CD4-positive, CD25-positive, alpha-beta regulatory T cell (primary cell): ENCODE data around the gene FYB2. TPM values are rescaled to one million over a fixed set of nuclear protein-coding genes. Genes with fewer than 3 reads are reported as not detected.
A peak's percentile ranks its signal among the peaks of the same experiment; 100 is the strongest.

Experiments
- ATAC-seq, 2 donors: fragments of 150-1000 bp; cut with Tn5 transposase; one replicate each; pipeline ENCODE4 v1.10.0; 2021; ENCODE audit warnings: low read depth in 2 of 2, moderate number of reproducible peaks in 2 of 2, moderate library complexity in 1 of 2
- DNase-seq, 3 donors: peaks; one replicate each; pipeline versions ENCODE4 v3.0.0 to v3.0.0-alpha.2; 2012 to 2022; ENCODE audit warnings: mixed read lengths in 1 of 3
- H3K27ac ChIP-seq: one replicate; pipeline ENCODE4 v1.7.0; 2013; ENCODE audit warnings: mild to moderate bottlenecking, low read length; ENCODE audit not compliant: insufficient read depth, poor library complexity, severe bottlenecking
- H3K27me3 ChIP-seq: one replicate; pipeline ENCODE4 v1.7.0; 2013; ENCODE audit warnings: low read length; ENCODE audit not compliant: control insufficient read depth, insufficient read depth
- H3K36me3 ChIP-seq: one replicate; pipeline ENCODE4 v1.7.0; 2013; ENCODE audit warnings: mild to moderate bottlenecking, low read length, moderate library complexity; ENCODE audit not compliant: control insufficient read depth, insufficient read depth
- H3K4me1 ChIP-seq: 2 replicates; pipeline ENCODE4 v1.7.0; 2013; ENCODE audit warnings: mild to moderate bottlenecking, low read length; ENCODE audit not compliant: insufficient read depth, control insufficient read depth, poor library complexity, severe bottlenecking
- H3K4me3 ChIP-seq: one replicate; pipeline ENCODE4 v1.7.0; 2013; ENCODE audit warnings: low read depth, mild to moderate bottlenecking, low read length, moderate library complexity
- H3K9me3 ChIP-seq, 2 experiments: 1 replicate in 1 of 2; 2 replicates in 1 of 2; pipeline ENCODE4 v1.7.0; 2013; ENCODE audit warnings: low read length in 2 of 2, mild to moderate bottlenecking in 1 of 2, moderate library complexity in 1 of 2; ENCODE audit not compliant: control insufficient read depth in 2 of 2
- H3K27ac Mint-ChIP-seq, 3 donors: one replicate each; pipeline ENCODE4 v1.8.0; 2020 to 2022; ENCODE audit warnings: mild to moderate bottlenecking in 3 of 3, mixed read lengths in 3 of 3, moderate library complexity in 2 of 3
- H3K27me3 Mint-ChIP-seq: one replicate; pipeline ENCODE4 v1.8.0; 2022; ENCODE audit warnings: mild to moderate bottlenecking, mixed read lengths
- H3K36me3 Mint-ChIP-seq: one replicate; pipeline ENCODE4 v1.8.0; 2020; ENCODE audit warnings: mixed read lengths
- H3K4me1 Mint-ChIP-seq, 4 donors: one replicate each; pipeline ENCODE4 v1.8.0; 2020 to 2022; ENCODE audit warnings: mixed read lengths in 4 of 4, mild to moderate bottlenecking in 1 of 4
- H3K4me3 Mint-ChIP-seq, 4 donors: one replicate each; pipeline ENCODE4 v1.8.0; 2020 to 2022; ENCODE audit warnings: mild to moderate bottlenecking in 4 of 4, mixed read lengths in 4 of 4, moderate library complexity in 3 of 4
- H3K9me3 Mint-ChIP-seq, 7 donors: one replicate each; pipeline ENCODE4 v1.8.0; 2020 to 2022; ENCODE audit warnings: mixed read lengths in 7 of 7, mild to moderate bottlenecking in 3 of 7, moderate library complexity in 2 of 7
- polyA plus RNA-seq, 4 donors: library from polyadenylated mRNA; unstranded; fragments of 300-500 nt; fragmentation: Illumina TruSeq; gene quantifications; one replicate each; pipeline ENCODE4 v1.2.3, GENCODE V29; 2021
- total RNA-seq: library from RNA; stranded (reverse); gene quantifications from one replicate; pipeline ENCODE4 v1.2.3, GENCODE V29; 2022

FYB2 gene
- total and polyA plus RNA-seq, 5 donors from 2014 or later, result not detected

DNA sequence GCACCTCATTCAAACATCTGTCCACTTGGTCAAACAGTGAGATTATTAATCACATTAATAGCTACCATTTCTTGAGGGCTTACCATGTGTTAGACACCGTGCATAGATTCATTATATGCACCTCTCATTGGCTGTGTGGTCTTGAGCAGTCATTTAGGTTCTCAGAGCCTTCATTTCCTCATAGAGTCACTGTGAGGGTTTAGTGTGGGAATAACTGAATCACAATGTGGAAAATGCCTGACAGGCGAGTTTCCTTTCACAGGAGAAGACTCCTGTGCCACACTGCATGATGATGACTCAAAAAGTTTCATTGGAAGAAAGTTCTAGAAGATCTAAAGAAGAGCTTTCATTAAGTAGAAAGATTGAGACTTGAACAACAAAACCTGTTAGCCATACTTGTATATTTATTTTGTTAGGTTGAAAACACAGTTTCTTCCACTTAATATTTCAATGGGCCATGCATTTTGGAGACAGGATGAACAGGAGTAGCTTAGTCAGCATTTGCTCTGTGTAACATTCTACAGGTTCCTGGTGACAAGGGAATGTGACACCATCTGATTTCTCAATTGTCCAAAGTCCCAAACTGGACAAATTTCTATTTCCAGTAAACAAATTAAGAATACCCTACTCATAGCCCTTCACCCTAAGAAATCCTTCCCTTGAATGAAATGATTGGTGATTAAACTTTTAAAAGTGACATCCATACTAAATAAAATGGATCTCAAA is 45.7 kb downstream of the FYB2 start:
- Histone ChIP-seq H3K4me3 (no peak overlapping the region), H3K27ac (no peak overlapping the region), H3K4me1 (no peaks in the 10 kb centered on the region), H3K36me3 (no peaks in the 10 kb centered on the region), H3K27me3 (no peaks in the 10 kb centered on the region), H3K9me3 (no peaks in the 10 kb centered on the region)
- no peak overlapping the region for H3K27ac Mint-ChIP-seq
- H3K4me3 Mint-ChIP-seq, result peak overlapping the region in 2 of 4 donors; percentile 33 to 39
- no peaks in the 10 kb centered on the region for H3K27me3 Mint-ChIP-seq
- peaks cover 0 to 10% (median 6%) of the 10 kb centered on the region in 4 donors for H3K4me1 Mint-ChIP-seq
- no peak for DNase-seq
- ATAC-seq, result no peak
- no peaks in the 10 kb centered on the region for H3K36me3 Mint-ChIP-seq
- peaks cover 0 to 6% (median 0%) of the 10 kb centered on the region in 7 donors for H3K9me3 Mint-ChIP-seq

GRCh38 chr1:56771717-56772116 is 47.5 kb downstream of the FYB2 start:
- Mint-ChIP-seq H3K9me3 (peaks cover 0 to 6% (median 0%) of the 10 kb centered on the region in 7 donors), H3K4me1 (peaks cover 0 to 10% (median 6%) of the 10 kb centered on the region in 4 donors), H3K27me3 (no peaks in the 10 kb centered on the region), H3K36me3 (no peaks in the 10 kb centered on the region), H3K27ac (no peak overlapping the region), H3K4me3 (no peak overlapping the region)
- Histone ChIP-seq H3K27ac (no peak overlapping the region), H3K27me3 (no peaks in the 10 kb centered on the region), H3K4me3 (no peak overlapping the region), H3K9me3 (no peaks in the 10 kb centered on the region), H3K36me3 (no peaks in the 10 kb centered on the region), H3K4me1 (no peaks in the 10 kb centered on the region)
- DNase-seq, result no peak
- ATAC-seq, result no peak

DNA sequence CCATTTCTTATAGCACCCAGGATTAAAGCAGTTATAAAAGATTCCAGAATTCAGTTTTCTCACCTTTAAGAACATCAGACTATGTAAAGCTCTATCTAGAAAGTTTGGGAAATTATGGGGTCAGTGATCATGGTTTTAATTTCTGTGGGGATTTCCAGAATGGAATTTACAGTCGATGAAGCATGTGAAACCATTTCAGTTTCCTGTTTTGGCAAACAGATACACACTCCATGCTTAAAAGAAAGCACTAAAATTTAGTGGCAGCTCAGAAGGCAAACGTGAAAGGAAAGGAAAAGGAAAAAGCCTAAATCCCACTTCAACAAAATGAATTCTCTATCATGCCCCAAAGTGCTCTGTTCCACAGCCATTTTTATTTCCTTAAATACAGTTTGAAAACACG is 60.4 kb downstream of the FYB2 start:
- Mint-ChIP-seq H3K9me3 (peaks cover 0 to 1% (median 0%) of the 10 kb centered on the region in 7 donors), H3K4me3 (no peak overlapping the region), H3K36me3 (no peaks in the 10 kb centered on the region), H3K27me3 (no peaks in the 10 kb centered on the region), H3K27ac (no peak overlapping the region), H3K4me1 (no peaks in the 10 kb centered on the region)
- H3K4me1 ChIP-seq, result no peaks in the 10 kb centered on the region
- H3K27me3 ChIP-seq, result no peaks in the 10 kb centered on the region
- DNase-seq, result no peak
- ATAC-seq, result no peak
- H3K4me3 ChIP-seq, result no peak overlapping the region
- no peaks in the 10 kb centered on the region for H3K36me3 ChIP-seq
- H3K27ac ChIP-seq, result no peak overlapping the region
- H3K9me3 ChIP-seq, result no peaks in the 10 kb centered on the region

- Histone ChIP-seq H3K4me1 (no peaks in the 10 kb centered on the region), H3K27me3 (no peaks in the 10 kb centered on the region), H3K27ac (no peak overlapping the region), H3K36me3 (no peaks in the 10 kb centered on the region), H3K4me3 (no peak overlapping the region), H3K9me3 (no peaks in the 10 kb centered on the region)
- Mint-ChIP-seq H3K9me3 (peaks cover 0 to 1% (median 0%) of the 10 kb centered on the region in 7 donors), H3K27ac (no peak overlapping the region), H3K36me3 (no peaks in the 10 kb centered on the region), H3K4me3 (no peak overlapping the region), H3K4me1 (no peaks in the 10 kb centered on the region), H3K27me3 (no peaks in the 10 kb centered on the region)
- ATAC-seq, result no peak
- DNase-seq, result no peak
Measured at GRCh38 chr1:56758135-56758534, 61.1 kb downstream of the FYB2 start.

DNA sequence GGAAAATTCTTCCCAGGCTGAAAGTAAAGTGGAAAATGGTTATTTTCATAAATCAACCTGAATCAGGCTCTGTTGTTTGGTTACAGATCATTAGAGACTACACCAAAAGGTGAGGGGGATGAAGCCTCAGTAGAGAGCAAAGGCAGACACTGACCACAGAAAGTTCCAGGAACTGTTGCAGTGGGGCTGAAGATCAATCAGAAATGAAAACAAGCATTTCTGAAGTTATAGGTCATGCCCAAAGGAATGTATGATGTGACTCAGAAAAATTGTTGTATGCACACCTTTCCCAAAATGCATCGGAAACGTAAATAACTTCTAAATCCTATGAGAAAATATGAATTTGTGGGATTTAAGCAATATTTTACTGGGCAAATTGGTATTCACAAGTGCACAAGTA is 63.3 kb downstream of the FYB2 start:
- peaks cover 0 to 2% (median 0%) of the 10 kb centered on the region in 7 donors for H3K9me3 Mint-ChIP-seq
- no peak overlapping the region for H3K4me3 Mint-ChIP-seq
- no peaks in the 10 kb centered on the region for H3K36me3 Mint-ChIP-seq
- H3K27me3 Mint-ChIP-seq, result no peaks in the 10 kb centered on the region
- ATAC-seq (no peak), DNase-seq (no peak)
- H3K27ac Mint-ChIP-seq, result no peak overlapping the region
- no peaks in the 10 kb centered on the region for H3K4me1 Mint-ChIP-seq
- no peaks in the 10 kb centered on the region for H3K4me1 ChIP-seq
- no peaks in the 10 kb centered on the region for H3K36me3 ChIP-seq
- H3K27ac ChIP-seq, result no peak overlapping the region
- no peaks in the 10 kb centered on the region for H3K9me3 ChIP-seq
- H3K27me3 ChIP-seq, result no peaks in the 10 kb centered on the region
- H3K4me3 ChIP-seq, result no peak overlapping the region

- no peak overlapping the region for H3K27ac ChIP-seq
- no peaks in the 10 kb centered on the region for H3K27me3 ChIP-seq
- H3K9me3 Mint-ChIP-seq, result peaks cover 0 to 4% (median 0%) of the 10 kb centered on the region in 7 donors
- H3K36me3 Mint-ChIP-seq, result no peaks in the 10 kb centered on the region
- H3K4me1 ChIP-seq, result no peaks in the 10 kb centered on the region
- no peak overlapping the region for H3K4me3 Mint-ChIP-seq
- no peaks in the 10 kb centered on the region for H3K36me3 ChIP-seq
- ATAC-seq, result no peak
- H3K4me1 Mint-ChIP-seq, result no peaks in the 10 kb centered on the region
- no peak for DNase-seq
- no peaks in the 10 kb centered on the region for H3K27me3 Mint-ChIP-seq
- no peaks in the 10 kb centered on the region for H3K9me3 ChIP-seq
- H3K4me3 ChIP-seq, result no peak overlapping the region
- H3K27ac Mint-ChIP-seq, result no peak overlapping the region
Measured at GRCh38 chr1:56754708-56755479, 64.3 kb downstream of the FYB2 start.

GRCh38 chr1:56745231-56745630 is 74.0 kb downstream of the FYB2 start:
- no peaks in the 10 kb centered on the region for H3K36me3 Mint-ChIP-seq
- H3K9me3 ChIP-seq, result no peaks in the 10 kb centered on the region
- no peaks in the 10 kb centered on the region for H3K27me3 Mint-ChIP-seq
- no peaks in the 10 kb centered on the region for H3K36me3 ChIP-seq
- no peaks in the 10 kb centered on the region for H3K4me1 Mint-ChIP-seq
- H3K27me3 ChIP-seq, result no peaks in the 10 kb centered on the region
- H3K4me3 ChIP-seq, result no peak overlapping the region
- no peak overlapping the region for H3K27ac ChIP-seq
- H3K4me1 ChIP-seq, result no peaks in the 10 kb centered on the region
- no peak overlapping the region for H3K27ac Mint-ChIP-seq
- ATAC-seq (no peak), DNase-seq (no peak)
- H3K4me3 Mint-ChIP-seq, result no peak overlapping the region
- H3K9me3 Mint-ChIP-seq, result peaks cover 0 to 4% (median 0%) of the 10 kb centered on the region in 7 donors
